ENCODE data around the gene TMEM106B.

The TMEM106B gene

DNA sequence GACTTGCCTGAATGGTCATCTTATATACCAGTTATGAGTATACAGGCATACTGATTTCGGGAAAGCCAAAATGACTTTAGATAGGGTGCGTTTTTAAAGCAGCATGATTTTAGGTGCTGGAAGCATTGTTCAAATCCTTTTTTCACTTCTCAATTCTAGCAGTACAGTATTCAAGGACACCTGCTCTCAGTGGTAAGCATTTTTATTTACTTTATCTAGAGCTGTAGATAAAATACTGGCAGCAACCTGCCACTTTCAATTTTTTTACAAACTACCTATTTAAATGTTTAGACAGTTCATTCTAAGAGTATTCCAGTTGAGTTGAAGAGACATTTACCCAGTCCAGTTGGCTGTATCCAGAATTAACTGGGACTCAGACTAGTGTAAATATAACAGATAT, 33.6 kb downstream of the TMEM106B start:
- no peaks in the 10 kb centered on the region for H3K79me2 ChIP-seq (ENCODE audit: insufficient read depth, low read length)
- no peaks in the 10 kb centered on the region for H3K9me2 ChIP-seq (replicated peaks; ENCODE audit: low read depth, low read length)
- H3K4me3 ChIP-seq (ENCODE audit: low read length, poor library complexity, severe bottlenecking) = no peak overlapping the region
- H3F3A ChIP-seq (ENCODE audit: low read depth) = no peaks in the 10 kb centered on the region
- no peaks in the 10 kb centered on the region for H4K20me1 ChIP-seq (ENCODE audit: insufficient read depth, low read length, poor library complexity, severe bottlenecking)
- no peaks in the 10 kb centered on the region for H3K4me1 ChIP-seq (ENCODE audit: insufficient read depth, low read length, poor library complexity, severe bottlenecking)
- no peaks in the 10 kb centered on the region for H3K9me3 ChIP-seq (ENCODE audit: insufficient read depth, low read depth, low read length)
- no peak overlapping the region for H3K4me2 ChIP-seq (ENCODE audit: low read depth, low read length, poor library complexity, severe bottlenecking)
- H3K9ac ChIP-seq (ENCODE audit: low read depth, low read length, poor library complexity, severe bottlenecking) = no peak overlapping the region
- H3K36me3 ChIP-seq (ENCODE audit: insufficient read depth, low read length) = no peaks in the 10 kb centered on the region
- no peaks in the 10 kb centered on the region for H3K27me3 ChIP-seq (ENCODE audit: insufficient read depth, low read length, poor library complexity, severe bottlenecking)
- H2AFZ ChIP-seq (ENCODE audit: low read length) = no peak overlapping the region
- no peak for TF ChIP-seq EZH2phosphoT487 (IDR thresholded peaks at IDR 0.05; ENCODE audit: borderline replicate concordance)
- TF ChIP-seq, protein P1, sequence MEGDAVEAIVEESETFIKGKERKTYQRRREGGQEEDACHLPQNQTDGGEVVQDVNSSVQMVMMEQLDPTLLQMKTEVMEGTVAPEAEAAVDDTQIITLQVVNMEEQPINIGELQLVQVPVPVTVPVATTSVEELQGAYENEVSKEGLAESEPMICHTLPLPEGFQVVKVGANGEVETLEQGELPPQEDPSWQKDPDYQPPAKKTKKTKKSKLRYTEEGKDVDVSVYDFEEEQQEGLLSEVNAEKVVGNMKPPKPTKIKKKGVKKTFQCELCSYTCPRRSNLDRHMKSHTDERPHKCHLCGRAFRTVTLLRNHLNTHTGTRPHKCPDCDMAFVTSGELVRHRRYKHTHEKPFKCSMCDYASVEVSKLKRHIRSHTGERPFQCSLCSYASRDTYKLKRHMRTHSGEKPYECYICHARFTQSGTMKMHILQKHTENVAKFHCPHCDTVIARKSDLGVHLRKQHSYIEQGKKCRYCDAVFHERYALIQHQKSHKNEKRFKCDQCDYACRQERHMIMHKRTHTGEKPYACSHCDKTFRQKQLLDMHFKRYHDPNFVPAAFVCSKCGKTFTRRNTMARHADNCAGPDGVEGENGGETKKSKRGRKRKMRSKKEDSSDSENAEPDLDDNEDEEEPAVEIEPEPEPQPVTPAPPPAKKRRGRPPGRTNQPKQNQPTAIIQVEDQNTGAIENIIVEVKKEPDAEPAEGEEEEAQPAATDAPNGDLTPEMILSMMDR (conservative IDR thresholded peaks at IDR 0.05; ENCODE audit: low read length) = no peak

DNA sequence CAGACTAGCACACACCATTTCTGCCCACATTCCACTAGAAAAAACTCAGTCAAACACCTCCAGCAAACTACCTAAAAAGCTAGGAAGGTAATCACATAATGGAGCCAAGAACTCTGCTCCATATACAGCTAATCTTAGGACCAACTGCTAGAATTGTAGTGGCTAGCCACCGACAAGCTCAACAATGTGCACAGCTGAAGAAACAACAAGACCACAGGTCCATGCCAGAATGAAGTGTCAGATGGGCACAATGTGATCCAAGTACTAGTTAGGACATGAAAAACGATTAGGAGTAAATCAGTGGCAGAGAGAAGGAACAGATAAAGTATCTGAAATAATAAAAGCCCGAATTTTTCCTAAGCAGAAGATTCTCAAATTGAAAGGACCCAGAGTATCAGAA, 38.6 kb downstream of the TMEM106B start:
- Histone ChIP-seq H3K9me2 (replicated peaks; ENCODE audit: low read depth, low read length) (no peaks in the 10 kb centered on the region), H3K4me1 (ENCODE audit: insufficient read depth, low read length, poor library complexity, severe bottlenecking) (no peaks in the 10 kb centered on the region), H3K9me3 (ENCODE audit: insufficient read depth, low read depth, low read length) (no peaks in the 10 kb centered on the region), H2AFZ (ENCODE audit: low read length) (no peak overlapping the region), H4K20me1 (ENCODE audit: insufficient read depth, low read length, poor library complexity, severe bottlenecking) (no peaks in the 10 kb centered on the region), H3K36me3 (ENCODE audit: insufficient read depth, low read length) (no peaks in the 10 kb centered on the region), H3K9ac (ENCODE audit: low read depth, low read length, poor library complexity, severe bottlenecking) (no peak overlapping the region), H3K4me2 (ENCODE audit: low read depth, low read length, poor library complexity, severe bottlenecking) (no peak overlapping the region), H3K79me2 (ENCODE audit: insufficient read depth, low read length) (no peaks in the 10 kb centered on the region), H3K4me3 (ENCODE audit: low read length, poor library complexity, severe bottlenecking) (no peak overlapping the region), H3K27me3 (ENCODE audit: insufficient read depth, low read length, poor library complexity, severe bottlenecking) (no peaks in the 10 kb centered on the region), H3F3A (ENCODE audit: low read depth) (no peaks in the 10 kb centered on the region)
- TF ChIP-seq, protein P1 (conservative IDR thresholded peaks at IDR 0.05; ENCODE audit: low read length) = no peak
- no peak for TF ChIP-seq EZH2phosphoT487 (IDR thresholded peaks at IDR 0.05; ENCODE audit: borderline replicate concordance)

DNA sequence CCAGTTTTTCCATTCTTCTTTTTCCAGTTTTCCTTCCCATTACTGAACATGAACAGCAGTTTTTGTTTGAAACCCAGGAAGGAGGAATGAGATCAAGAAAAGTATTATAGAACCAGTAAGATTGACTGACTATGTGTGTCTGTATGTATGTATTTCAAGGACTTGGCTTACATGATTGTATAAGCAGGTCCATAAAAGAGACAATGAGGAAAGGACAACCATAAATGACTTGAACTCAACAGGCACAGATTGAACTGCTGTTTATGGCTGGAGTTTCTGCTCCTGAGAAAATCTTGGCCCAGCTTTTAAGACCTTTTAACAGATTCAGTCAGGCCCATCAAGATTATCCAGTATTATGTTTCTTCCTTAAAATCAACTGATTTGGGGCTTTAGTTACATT, 39.1 kb downstream of the TMEM106B start:
- no peaks in the 10 kb centered on the region for H3K4me1 ChIP-seq (ENCODE audit: insufficient read depth, low read length, poor library complexity, severe bottlenecking)
- TF ChIP-seq, protein P1 (conservative IDR thresholded peaks at IDR 0.05; ENCODE audit: low read length) = no peak
- TF ChIP-seq EZH2phosphoT487 (IDR thresholded peaks at IDR 0.05; ENCODE audit: borderline replicate concordance) = no peak
- H3K27me3 ChIP-seq (ENCODE audit: insufficient read depth, low read length, poor library complexity, severe bottlenecking) = no peaks in the 10 kb centered on the region
- H3K36me3 ChIP-seq (ENCODE audit: insufficient read depth, low read length) = no peaks in the 10 kb centered on the region
- no peak overlapping the region for H3K9ac ChIP-seq (ENCODE audit: low read depth, low read length, poor library complexity, severe bottlenecking)
- H3K79me2 ChIP-seq (ENCODE audit: insufficient read depth, low read length) = no peaks in the 10 kb centered on the region
- no peak overlapping the region for H3K4me2 ChIP-seq (ENCODE audit: low read depth, low read length, poor library complexity, severe bottlenecking)
- no peaks in the 10 kb centered on the region for H3K9me3 ChIP-seq (ENCODE audit: insufficient read depth, low read depth, low read length)
- H3F3A ChIP-seq (ENCODE audit: low read depth) = no peaks in the 10 kb centered on the region
- no peaks in the 10 kb centered on the region for H3K9me2 ChIP-seq (replicated peaks; ENCODE audit: low read depth, low read length)
- H4K20me1 ChIP-seq (ENCODE audit: insufficient read depth, low read length, poor library complexity, severe bottlenecking) = no peaks in the 10 kb centered on the region
- no peak overlapping the region for H3K4me3 ChIP-seq (ENCODE audit: low read length, poor library complexity, severe bottlenecking)
- H2AFZ ChIP-seq (ENCODE audit: low read length) = no peak overlapping the region

Data from Loucy (cell line).